Medulla oblongata (tissue), 1 donor: ENCODE results near the gene AKR1B15.
"Not testable (repeated sequence)": the region's sequence is repeated elsewhere in the genome, so short reads cannot be mapped to it uniquely, and the experiment has no call there.

Experiments used
- DNase-seq: peaks from one replicate; pipeline ENCODE4 v3.0.0-alpha.2; 2015; ENCODE audit errors: extremely low spot score

The AKR1B15 gene

GRCh38 chr7:134563398-134563749 lies 14.5 kb downstream of the AKR1B15 start:
- not testable (repeated sequence) for DNase-seq

GRCh38 chr7:134565643-134566136 lies 16.8 kb downstream of the AKR1B15 start:
- DNase-seq, result peak; percentile 20

- no peak for DNase-seq
Observed at GRCh38 chr7:134567368-134567767, 18.5 kb downstream of the AKR1B15 start.

DNA sequence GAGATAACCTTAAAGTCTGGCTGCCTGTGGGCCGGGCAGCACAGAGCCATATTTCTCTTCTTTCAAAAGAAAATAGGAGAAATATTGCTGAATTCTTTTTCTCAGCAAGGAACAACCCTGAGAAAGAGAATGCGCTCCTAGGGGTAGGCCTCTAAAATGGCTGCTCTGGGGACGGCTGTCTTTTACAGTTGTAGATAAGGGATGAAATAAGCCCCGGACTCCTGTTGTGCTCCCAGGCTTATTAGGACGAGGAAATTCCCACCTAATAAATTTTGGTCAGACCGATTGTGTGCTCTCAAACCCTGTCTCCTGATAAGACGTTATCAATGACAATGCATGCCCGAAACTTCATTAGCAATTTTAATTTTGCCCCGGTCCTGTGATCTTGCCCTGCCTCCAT lies 21.1 kb downstream of the AKR1B15 start:
- DNase-seq, result not testable (repeated sequence)

- no peak for DNase-seq
Observed at GRCh38 chr7:134571101-134571500, 22.2 kb downstream of the AKR1B15 start.

GRCh38 chr7:134571746-134572461 lies 23.0 kb downstream of the AKR1B15 start:
- no peak for DNase-seq

DNA sequence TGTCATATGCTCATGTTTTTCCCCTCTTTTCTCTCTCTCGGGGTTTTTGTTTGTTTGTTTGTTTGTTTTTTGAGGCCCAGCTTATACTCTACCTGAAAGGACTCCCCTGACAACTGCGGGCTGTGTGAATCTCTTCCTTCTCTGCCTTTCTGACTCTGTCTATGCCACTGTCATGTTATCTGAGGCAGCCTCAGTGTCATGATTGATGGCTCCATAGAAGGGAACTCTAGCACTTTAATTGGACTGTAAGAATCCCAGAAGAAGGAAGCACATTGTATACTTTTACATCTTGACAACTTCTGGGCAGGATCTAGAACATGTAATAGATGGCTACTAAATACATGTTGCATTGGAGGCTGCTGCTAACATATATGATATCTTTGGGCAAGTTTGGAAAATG lies 25.4 kb downstream of the AKR1B15 start:
- DNase-seq, result no peak

DNA sequence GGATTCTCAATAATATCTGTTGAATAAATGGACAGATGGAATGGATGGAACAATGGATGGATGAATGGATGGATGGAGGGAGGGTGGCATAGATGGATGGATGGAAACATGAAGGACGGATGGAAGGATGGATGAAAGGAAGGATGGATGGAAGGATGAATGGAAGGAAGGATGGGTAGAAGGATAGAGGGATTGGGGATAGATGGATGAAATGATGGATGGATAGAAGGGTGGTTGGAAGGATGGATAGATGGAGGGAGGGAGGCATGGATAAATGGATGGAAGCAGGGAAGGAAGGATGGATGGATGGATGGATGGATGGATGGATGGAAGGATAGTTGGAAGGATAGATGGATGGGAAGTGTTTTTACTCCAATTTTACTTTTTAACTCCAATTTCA lies 35.4 kb downstream of the AKR1B15 start:
- DNase-seq, result no peak

GRCh38 chr7:134585897-134586296 lies 37.0 kb downstream of the AKR1B15 start:
- no peak for DNase-seq

DNA sequence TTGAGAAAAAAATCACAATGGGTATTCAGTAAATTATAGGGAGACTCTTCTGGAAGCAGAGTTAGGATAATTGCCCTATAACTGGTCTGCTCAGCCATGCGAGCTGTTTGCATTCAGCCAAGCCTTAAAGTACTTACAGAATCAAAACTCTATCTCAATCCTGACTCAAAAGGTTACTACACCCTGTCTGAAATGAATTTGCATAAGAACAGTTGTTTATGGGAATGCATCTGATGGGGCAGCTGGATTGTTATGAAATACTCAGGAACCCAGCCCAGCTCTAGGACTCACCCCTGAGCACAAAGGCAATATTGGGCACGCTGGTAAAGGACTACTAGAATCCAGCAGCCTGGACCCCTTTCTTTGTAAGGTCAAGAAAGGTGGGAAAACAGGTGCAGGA lies 38.8 kb downstream of the AKR1B15 start:
- DNase-seq, result no peak

DNA sequence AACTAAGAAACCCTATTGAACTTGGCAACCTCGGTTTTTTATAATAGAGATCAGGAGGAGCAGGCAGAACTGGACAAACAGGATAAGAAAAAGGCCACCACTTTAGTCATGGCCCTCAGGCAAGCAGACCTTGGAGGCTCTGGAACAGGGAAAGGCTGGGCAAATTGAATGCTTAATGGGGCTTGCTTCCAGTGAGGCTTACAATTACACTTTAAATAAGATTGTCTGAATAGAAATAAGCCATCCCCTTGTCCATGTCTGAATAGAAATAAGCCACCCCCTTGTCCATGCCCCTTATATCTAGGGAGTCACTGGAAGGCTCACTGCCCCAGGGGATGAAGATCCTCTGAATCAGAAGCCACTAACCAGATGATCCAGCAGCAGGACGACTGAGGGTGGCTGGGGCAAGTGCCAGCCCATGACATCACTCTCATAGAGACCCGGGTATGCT lies 40.6 kb downstream of the AKR1B15 start:
- no peak for DNase-seq

DNA sequence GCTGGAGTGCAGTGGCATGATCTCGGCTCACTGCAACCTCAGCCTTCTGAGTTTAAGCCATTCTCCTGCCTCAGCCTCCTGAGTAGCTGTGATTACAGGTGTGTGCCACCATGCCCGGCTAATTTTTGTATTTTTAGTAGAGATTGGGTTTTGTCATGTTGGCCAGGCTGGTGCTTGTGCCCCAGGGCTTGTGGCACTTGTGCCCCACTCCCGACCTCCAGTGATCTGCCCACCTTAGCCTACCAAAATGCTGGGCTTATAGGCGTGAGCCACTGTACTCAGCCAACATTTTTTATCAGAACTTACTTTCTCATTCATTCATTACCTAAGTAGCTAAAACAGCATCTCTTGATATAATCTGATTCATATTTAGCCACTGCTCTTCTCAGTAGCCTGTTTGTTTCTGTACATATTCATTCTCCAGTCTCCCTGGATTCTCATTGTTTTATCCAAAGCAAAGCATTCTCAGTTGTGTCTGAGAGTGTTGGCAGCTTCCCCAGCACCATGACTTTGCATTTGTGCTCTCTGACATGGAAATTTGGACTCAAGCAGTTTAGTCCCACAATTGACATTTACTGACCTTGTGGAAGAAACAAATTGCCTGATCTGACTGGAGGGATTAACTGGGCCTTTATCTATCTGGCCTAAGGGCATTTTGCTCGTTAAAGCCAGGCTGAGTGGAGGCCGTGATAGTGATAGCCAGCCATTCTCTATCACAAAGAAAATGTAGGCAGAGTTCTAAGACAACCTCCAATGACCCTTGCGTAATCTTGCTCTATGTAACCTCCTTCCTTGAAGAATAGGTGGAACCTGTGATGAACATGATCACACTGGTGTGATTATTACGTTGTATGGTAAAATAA lies 44.9 kb downstream of the AKR1B15 start:
- DNase-seq, result peak; percentile 98

GRCh38 chr7:134594877-134595276 lies 46.0 kb downstream of the AKR1B15 start:
- DNase-seq, result no peak

DNA sequence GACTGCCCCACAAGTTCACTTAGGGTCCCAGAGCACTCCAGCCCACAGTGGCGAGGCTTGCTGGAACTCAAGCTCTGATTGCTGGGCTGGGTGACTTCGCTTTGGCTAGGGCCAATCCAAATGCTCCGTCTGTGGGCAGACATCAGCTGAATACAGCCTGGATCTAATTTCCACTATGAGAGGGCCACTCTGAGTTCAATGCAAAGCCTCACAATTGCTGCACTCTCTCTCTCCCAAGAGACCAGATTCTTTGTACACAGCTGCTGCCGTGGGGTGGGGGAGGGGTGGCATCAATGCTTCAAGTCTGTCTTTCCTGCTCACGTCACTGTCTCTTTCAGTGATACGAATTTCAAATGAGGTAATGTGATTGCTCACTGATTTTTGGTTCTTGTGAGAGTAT lies 50.5 kb downstream of the AKR1B15 start:
- DNase-seq, result peak; percentile 85

DNA sequence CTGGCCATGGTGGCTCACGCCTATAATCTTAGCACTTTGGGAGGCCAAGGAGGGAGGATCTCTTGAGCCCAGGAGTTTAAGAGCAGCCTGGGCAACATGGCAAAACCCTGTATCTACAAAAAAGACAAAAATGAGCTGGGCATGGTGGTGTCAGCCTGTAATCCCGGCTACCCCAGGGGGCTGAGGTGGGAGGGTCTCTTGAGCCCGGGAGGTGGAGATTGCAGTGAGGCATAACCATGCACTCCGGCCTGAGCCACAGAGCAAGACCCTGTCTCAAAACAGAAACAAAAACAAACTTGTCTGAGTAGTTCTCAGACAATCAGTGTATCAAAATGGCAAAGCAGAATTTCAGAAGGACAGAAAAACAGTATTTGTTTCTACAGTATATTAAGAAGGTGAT lies 52.5 kb downstream of the AKR1B15 start:
- DNase-seq, result no peak

GRCh38 chr7:134602881-134603451 lies 54.1 kb downstream of the AKR1B15 start:
- peak; percentile 56 for DNase-seq

DNA sequence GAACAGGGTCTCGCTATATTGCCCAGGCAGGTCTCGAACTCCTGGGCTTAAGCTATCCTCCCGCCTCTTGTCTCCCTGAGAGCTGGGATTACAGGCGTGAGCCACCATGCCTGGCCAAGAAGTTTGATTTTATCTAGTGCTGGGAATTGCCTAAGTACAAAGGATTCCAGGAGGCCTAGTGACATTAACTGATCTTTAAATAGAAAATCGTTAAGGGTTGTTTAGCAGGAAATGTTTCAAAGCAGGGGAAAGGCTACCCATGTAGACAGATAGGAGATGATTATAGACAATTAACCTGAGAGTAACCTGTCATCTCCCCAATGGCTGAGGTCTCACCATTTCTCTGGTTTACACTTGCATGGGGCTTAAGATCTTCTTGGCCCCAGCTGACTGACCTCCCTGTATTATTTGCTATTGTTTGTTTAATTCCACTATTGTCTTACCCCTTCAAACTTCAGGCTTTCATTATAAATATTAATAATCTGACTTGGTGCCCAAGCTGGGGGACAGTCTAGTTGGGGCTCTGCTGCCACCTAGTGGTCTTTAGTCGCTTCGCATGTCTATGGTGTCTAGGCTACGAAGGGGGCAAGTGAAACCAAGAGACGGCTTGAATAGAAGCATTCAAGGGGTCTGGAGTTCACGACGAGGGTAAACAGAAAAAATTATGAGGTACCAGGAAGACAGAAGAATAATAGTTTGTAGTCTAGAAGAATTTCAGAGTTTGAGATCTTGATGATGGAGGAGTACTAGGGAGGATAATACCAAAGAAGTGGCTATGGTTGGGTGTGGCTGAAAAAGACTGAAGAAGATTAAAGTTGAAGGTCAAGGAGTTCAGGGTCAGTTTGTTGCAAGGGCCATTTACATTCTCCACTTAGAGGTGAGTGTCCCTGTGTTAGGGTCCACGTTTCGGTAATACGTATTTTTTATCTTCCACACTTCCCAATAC lies 57.3 kb downstream of the AKR1B15 start:
- DNase-seq, result peak; percentile 87

DNA sequence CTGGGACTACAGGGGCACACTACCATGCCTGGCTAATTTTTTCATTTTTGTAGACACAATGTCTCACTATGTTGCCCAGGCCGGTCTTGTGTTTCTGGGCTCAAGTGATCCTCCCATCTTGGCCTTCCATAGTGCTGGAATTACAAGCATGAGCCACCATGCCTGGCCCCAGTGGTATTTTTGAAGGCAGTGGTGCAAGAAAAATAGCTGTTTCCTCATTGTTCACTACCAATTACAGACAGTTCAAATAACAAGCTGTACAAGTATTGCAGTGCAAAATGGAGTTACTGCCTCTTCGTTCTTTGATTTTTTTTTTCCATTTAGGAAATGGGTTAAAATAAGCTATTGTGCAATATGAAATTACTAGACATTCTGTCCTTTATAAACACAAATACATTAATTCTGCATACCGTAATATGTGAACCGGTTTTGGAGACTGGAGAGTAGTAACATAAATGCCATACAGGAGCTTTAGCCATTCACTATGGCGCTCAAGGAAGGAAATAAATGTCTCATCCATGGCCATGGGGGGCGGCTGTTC lies 62.8 kb downstream of the AKR1B15 start:
- no peak for DNase-seq

DNA sequence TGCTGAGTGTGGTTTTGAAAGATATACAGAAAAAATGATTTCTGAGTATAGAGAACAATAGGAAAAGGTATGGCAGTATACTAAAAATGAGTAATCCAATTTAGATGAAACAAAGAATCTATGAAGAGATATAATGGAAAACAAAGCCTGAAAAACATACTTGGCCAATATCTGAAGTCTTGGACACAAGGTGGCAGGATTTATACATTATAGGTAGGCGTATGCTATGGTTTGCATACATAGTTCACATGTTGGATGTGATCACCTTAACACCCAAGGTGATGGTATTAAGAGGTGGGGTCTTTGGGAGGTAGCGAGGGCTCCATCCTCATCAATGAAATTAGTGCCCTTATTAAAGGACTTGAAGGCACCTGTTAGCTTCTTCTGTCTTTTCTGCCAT lies 63.3 kb downstream of the AKR1B15 start:
- no peak for DNase-seq

DNA sequence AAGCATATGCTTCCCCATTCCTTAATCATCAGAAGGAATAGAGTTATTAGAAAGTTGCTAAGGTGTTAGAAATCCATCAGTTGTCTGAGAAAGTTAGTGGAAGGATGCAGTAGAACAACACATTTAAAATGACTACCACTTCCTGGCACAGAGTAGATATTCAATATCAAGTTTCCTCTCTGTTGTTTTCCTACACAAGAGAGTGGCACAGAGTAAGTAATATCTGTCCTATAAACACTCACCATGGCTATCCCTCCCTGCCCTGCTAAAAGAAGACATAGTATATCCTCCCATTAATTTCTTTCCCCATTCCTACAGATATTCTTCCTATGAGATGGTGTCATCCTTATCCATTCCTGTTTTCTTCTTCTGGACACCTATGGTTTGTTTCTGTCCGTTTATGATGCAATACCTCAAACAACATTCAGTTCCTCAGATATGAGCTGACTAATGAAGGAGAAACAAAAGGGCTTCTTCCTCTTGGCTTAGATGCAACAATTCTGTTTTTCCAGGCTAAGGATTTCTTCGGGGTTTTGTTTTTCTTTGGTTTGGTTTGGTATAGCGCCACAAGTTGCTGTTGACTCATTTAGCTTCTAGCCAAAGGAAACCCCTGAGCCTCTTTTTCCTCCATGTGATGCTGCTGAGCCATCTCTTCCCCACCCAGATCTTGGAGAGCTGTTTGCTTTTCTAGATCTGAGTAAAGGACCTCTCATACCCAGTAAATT lies 64.9 kb downstream of the AKR1B15 start:
- DNase-seq, result peak; percentile 57
